Mesendoderm (in vitro differentiated cells): ENCODE data around the gene SDK1.

Experiments
- DNase-seq: peaks from one replicate; pipeline ENCODE4 v3.0.0; 2013
- H2AK5ac ChIP-seq: 2 replicates; pipeline ENCODE4 v1.6.1; 2013; ENCODE audit warnings: low read length, inconsistent platforms
- H2BK120ac ChIP-seq: 2 replicates; pipeline ENCODE4 v1.6.1; 2013; ENCODE audit warnings: low read depth, mild to moderate bottlenecking, low read length, moderate library complexity, mixed read lengths
- H2BK15ac ChIP-seq: replicated peaks from 2 replicates; pipeline ENCODE4 v1.6.1; 2013; ENCODE audit warnings: low read depth, mild to moderate bottlenecking, moderate library complexity
- H2BK5ac ChIP-seq: 2 replicates; pipeline ENCODE4 v1.6.1; 2013; ENCODE audit warnings: low read length, inconsistent platforms
- H3K18ac ChIP-seq: 2 replicates; pipeline ENCODE4 v1.6.1; 2013; ENCODE audit warnings: mild to moderate bottlenecking, low read length, mixed read lengths
- H3K23ac ChIP-seq: one replicate; pipeline ENCODE4 v1.6.1; 2013; ENCODE audit warnings: low read length
- H3K27ac ChIP-seq: 2 replicates; pipeline ENCODE4 v1.5.1; 2013; ENCODE audit warnings: low read depth, mild to moderate bottlenecking, inconsistent platforms, low read length, moderate library complexity
- H3K27me3 ChIP-seq: 2 replicates; pipeline ENCODE4 v1.6.1; 2013; ENCODE audit warnings: low read length, control low read depth, mild to moderate bottlenecking, inconsistent platforms; ENCODE audit not compliant: insufficient read depth, poor library complexity
- H3K36me3 ChIP-seq: 2 replicates; pipeline ENCODE4 v1.6.1; 2013; ENCODE audit warnings: low read length, inconsistent platforms; ENCODE audit not compliant: control insufficient read depth, insufficient read depth
- H3K4ac ChIP-seq: one replicate; pipeline ENCODE4 v1.6.1; 2013; ENCODE audit warnings: low read depth, mild to moderate bottlenecking, low read length, moderate library complexity
- H3K4me1 ChIP-seq: 2 replicates; pipeline ENCODE4 v1.6.1; 2013; ENCODE audit warnings: low read depth, low read length, inconsistent platforms; ENCODE audit not compliant: control insufficient read depth
- H3K4me2 ChIP-seq: 2 replicates; pipeline ENCODE4 v1.6.1; 2013; ENCODE audit warnings: low read length
- H3K4me3 ChIP-seq: 2 replicates; pipeline ENCODE4 v1.5.1; 2013; ENCODE audit warnings: mild to moderate bottlenecking, low read length
- H3K56ac ChIP-seq: one replicate; pipeline ENCODE4 v1.6.1; 2013; ENCODE audit warnings: low read length
- H3K79me1 ChIP-seq: 2 replicates; pipeline ENCODE4 v1.6.1; 2013; ENCODE audit warnings: low read length, inconsistent platforms
- H3K79me2 ChIP-seq: 2 replicates; pipeline ENCODE4 v1.6.1; 2013; ENCODE audit warnings: mild to moderate bottlenecking, low read length; ENCODE audit not compliant: control insufficient read depth, insufficient read depth
- H3K9ac ChIP-seq: 2 replicates; pipeline ENCODE4 v1.6.1; 2013; ENCODE audit warnings: low read length, inconsistent platforms
- H4K5ac ChIP-seq: one replicate; pipeline ENCODE4 v1.6.1; 2013; ENCODE audit warnings: low read length
- H4K8ac ChIP-seq: one replicate; pipeline ENCODE4 v1.6.1; 2013; ENCODE audit warnings: low read depth, mild to moderate bottlenecking, control low read depth, low read length, moderate library complexity
- WGBS: extraction: QIAGEN DNeasy Blood & Tissue Kit; methylation state at CpG from one replicate; pipeline ENCODE4 v1.1.7; 2013; ENCODE audit warnings: low lambda C conversion rate, missing lambda C conversion rate; ENCODE audit not compliant: insufficient coverage; ENCODE audit errors: extremely low coverage; 5-methylcytosine and 5-hydroxymethylcytosine counted together

SDK1 gene

GRCh38 chr7:3771906-3772305 lies 470.9 kb downstream of the SDK1 start:
- WGBS: no CpG with 5 or more reads among the region's 3 CpGs
- no peak overlapping the region for H3K4me3 ChIP-seq

GRCh38 chr7:3778345-3778744 lies 477.3 kb downstream of the SDK1 start:
- Histone ChIP-seq H3K4ac (no peak overlapping the region), H3K4me3 (no peak overlapping the region), H3K56ac (no peak overlapping the region), H3K27ac (no peak overlapping the region), H2BK120ac (no peak overlapping the region), H3K79me2 (no peaks in the 10 kb centered on the region), H4K5ac (no peak overlapping the region), H3K4me1 (no peaks in the 10 kb centered on the region), H3K79me1 (no peaks in the 10 kb centered on the region), H2BK15ac (no peak overlapping the region), H3K27me3 (no peaks in the 10 kb centered on the region), H3K18ac (no peak overlapping the region), H3K4me2 (no peak overlapping the region), H3K23ac (no peak overlapping the region), H4K8ac (no peak overlapping the region), H2BK5ac (no peak overlapping the region), H3K9ac (no peak overlapping the region), H3K36me3 (no peaks in the 10 kb centered on the region), H2AK5ac (no peak overlapping the region)
- no peak for DNase-seq
- WGBS: no CpG with 5 or more reads among the region's 8 CpGs

More at GRCh38 chr7:3771906-3772305, 470.9 kb downstream of the SDK1 start:
- Histone ChIP-seq H3K27me3 (no peaks in the 10 kb centered on the region), H3K4me2 (no peak overlapping the region), H4K5ac (no peak overlapping the region), H3K4ac (no peak overlapping the region), H3K79me1 (no peaks in the 10 kb centered on the region), H3K79me2 (no peaks in the 10 kb centered on the region), H3K56ac (no peak overlapping the region), H3K27ac (no peak overlapping the region), H2BK120ac (no peak overlapping the region), H3K9ac (no peak overlapping the region), H2AK5ac (no peak overlapping the region), H3K23ac (no peak overlapping the region), H2BK15ac (no peak overlapping the region), H3K18ac (no peak overlapping the region), H2BK5ac (no peak overlapping the region), H3K36me3 (no peaks in the 10 kb centered on the region), H3K4me1 (no peaks in the 10 kb centered on the region), H4K8ac (no peak overlapping the region)
- no peak for DNase-seq

- no peak overlapping the region for H4K8ac ChIP-seq
- H3K27ac ChIP-seq: no peak overlapping the region
- no peak overlapping the region for H3K56ac ChIP-seq
- H3K36me3 ChIP-seq: no peaks in the 10 kb centered on the region
- no peak overlapping the region for H3K4me3 ChIP-seq
- no peaks in the 10 kb centered on the region for H3K79me1 ChIP-seq
- no peak for DNase-seq
- no peak overlapping the region for H3K9ac ChIP-seq
- no peak overlapping the region for H3K18ac ChIP-seq
- no peak overlapping the region for H3K23ac ChIP-seq
- WGBS: no CpG with 5 or more reads among the region's 2 CpGs
- no peak overlapping the region for H2BK5ac ChIP-seq
- H3K27me3 ChIP-seq: no peaks in the 10 kb centered on the region
- H3K4me1 ChIP-seq: no peaks in the 10 kb centered on the region
- H2BK120ac ChIP-seq: no peak overlapping the region
- no peak overlapping the region for H4K5ac ChIP-seq
- no peak overlapping the region for H2AK5ac ChIP-seq
- no peak overlapping the region for H2BK15ac ChIP-seq
- H3K4me2 ChIP-seq: no peak overlapping the region
- H3K79me2 ChIP-seq: no peaks in the 10 kb centered on the region
- no peak overlapping the region for H3K4ac ChIP-seq
These were observed 479.0 kb downstream of the SDK1 start for GRCh38 chr7:3780016-3780415.

- Histone ChIP-seq H3K27me3 (no peaks in the 10 kb centered on the region), H3K23ac (no peak overlapping the region), H3K4ac (no peak overlapping the region), H4K8ac (no peak overlapping the region), H2BK15ac (no peak overlapping the region), H4K5ac (no peak overlapping the region), H3K4me1 (no peaks in the 10 kb centered on the region), H3K79me2 (no peaks in the 10 kb centered on the region), H3K9ac (no peak overlapping the region), H3K4me3 (no peak overlapping the region), H3K4me2 (no peak overlapping the region), H3K36me3 (no peaks in the 10 kb centered on the region), H2AK5ac (no peak overlapping the region), H3K79me1 (no peaks in the 10 kb centered on the region), H2BK120ac (no peak overlapping the region), H2BK5ac (no peak overlapping the region), H3K27ac (no peak overlapping the region), H3K18ac (no peak overlapping the region), H3K56ac (no peak overlapping the region)
- no CpG with 5 or more reads among the region's 2 CpGs for WGBS
- peak; percentile 25 for DNase-seq
These were observed 479.5 kb downstream of the SDK1 start for GRCh38 chr7:3780525-3780924.

GRCh38 chr7:3781607-3782006 lies 480.6 kb downstream of the SDK1 start:
- Histone ChIP-seq H3K27ac (no peak overlapping the region), H3K79me1 (no peaks in the 10 kb centered on the region), H3K27me3 (no peaks in the 10 kb centered on the region)

GRCh38 chr7:3787717-3788264 lies 486.7 kb downstream of the SDK1 start:
- no peaks in the 10 kb centered on the region for H3K27me3 ChIP-seq
- H3K4me1 ChIP-seq: no peaks in the 10 kb centered on the region
- H2BK120ac ChIP-seq: no peak overlapping the region
- no peak overlapping the region for H4K5ac ChIP-seq
- no peak overlapping the region for H3K23ac ChIP-seq
- H2BK5ac ChIP-seq: no peak overlapping the region
- DNase-seq: no peak
- H3K4me2 ChIP-seq: no peak overlapping the region
- no peak overlapping the region for H2BK15ac ChIP-seq
- no peak overlapping the region for H3K18ac ChIP-seq
- H3K79me1 ChIP-seq: no peaks in the 10 kb centered on the region
- H3K56ac ChIP-seq: no peak overlapping the region
- H3K79me2 ChIP-seq: no peaks in the 10 kb centered on the region
- H3K9ac ChIP-seq: no peak overlapping the region
- WGBS: no CpG with 5 or more reads among the region's 15 CpGs
- no peak overlapping the region for H3K4me3 ChIP-seq
- H3K27ac ChIP-seq: no peak overlapping the region
- H2AK5ac ChIP-seq: no peak overlapping the region
- H3K4ac ChIP-seq: no peak overlapping the region
- no peak overlapping the region for H4K8ac ChIP-seq
- no peaks in the 10 kb centered on the region for H3K36me3 ChIP-seq

More at GRCh38 chr7:3781607-3782006, 480.6 kb downstream of the SDK1 start:
- no peak for DNase-seq
- Histone ChIP-seq H3K4me3 (no peak overlapping the region), H2AK5ac (no peak overlapping the region), H2BK5ac (no peak overlapping the region), H2BK120ac (no peak overlapping the region), H3K56ac (no peak overlapping the region), H3K4me2 (no peak overlapping the region), H3K9ac (no peak overlapping the region), H2BK15ac (no peak overlapping the region), H3K18ac (no peak overlapping the region), H4K5ac (no peak overlapping the region), H3K4ac (no peak overlapping the region), H4K8ac (no peak overlapping the region), H3K36me3 (no peaks in the 10 kb centered on the region), H3K4me1 (no peaks in the 10 kb centered on the region), H3K79me2 (no peaks in the 10 kb centered on the region), H3K23ac (no peak overlapping the region)
- no CpG with 5 or more reads among the region's 1 CpG for WGBS
